ENCODE results near the gene GCN1. TPM values are rescaled to one million over a fixed set of nuclear protein-coding genes. Genes with fewer than 3 reads are reported as not detected.

The GCN1 gene
- total and polyA plus RNA-seq, 8 donors: 51.8 to 89.4 (median 57.9) TPM

GRCh38 chr12:120222288-120222832, 27.8 kb upstream of the GCN1 start:
- no peaks in the 10 kb centered on the region for H3K9me3 ChIP-seq
- TF ChIP-seq, protein P1, sequence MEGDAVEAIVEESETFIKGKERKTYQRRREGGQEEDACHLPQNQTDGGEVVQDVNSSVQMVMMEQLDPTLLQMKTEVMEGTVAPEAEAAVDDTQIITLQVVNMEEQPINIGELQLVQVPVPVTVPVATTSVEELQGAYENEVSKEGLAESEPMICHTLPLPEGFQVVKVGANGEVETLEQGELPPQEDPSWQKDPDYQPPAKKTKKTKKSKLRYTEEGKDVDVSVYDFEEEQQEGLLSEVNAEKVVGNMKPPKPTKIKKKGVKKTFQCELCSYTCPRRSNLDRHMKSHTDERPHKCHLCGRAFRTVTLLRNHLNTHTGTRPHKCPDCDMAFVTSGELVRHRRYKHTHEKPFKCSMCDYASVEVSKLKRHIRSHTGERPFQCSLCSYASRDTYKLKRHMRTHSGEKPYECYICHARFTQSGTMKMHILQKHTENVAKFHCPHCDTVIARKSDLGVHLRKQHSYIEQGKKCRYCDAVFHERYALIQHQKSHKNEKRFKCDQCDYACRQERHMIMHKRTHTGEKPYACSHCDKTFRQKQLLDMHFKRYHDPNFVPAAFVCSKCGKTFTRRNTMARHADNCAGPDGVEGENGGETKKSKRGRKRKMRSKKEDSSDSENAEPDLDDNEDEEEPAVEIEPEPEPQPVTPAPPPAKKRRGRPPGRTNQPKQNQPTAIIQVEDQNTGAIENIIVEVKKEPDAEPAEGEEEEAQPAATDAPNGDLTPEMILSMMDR (IDR thresholded peaks at IDR 0.05): no peak
- H3K27me3 ChIP-seq: no peaks in the 10 kb centered on the region
- ATAC-seq (no peak), DNase-seq (peak in 1 of 4 donors; percentile 53)
- H3K36me3 ChIP-seq: peaks cover 0 to 71% of the 10 kb centered on the region in 2 donors
- intact Hi-C loops (cut with DNase I): no loop called here
- no peak overlapping the region for H3K4me3 ChIP-seq
- peaks cover 16 to 42% of the 10 kb centered on the region in 2 donors for H3K4me1 ChIP-seq
- no peak overlapping the region for H3K27ac ChIP-seq

GRCh38 chr12:120221576-120221900, 27.0 kb upstream of the GCN1 start:
- H3K36me3 ChIP-seq: peaks cover 0 to 79% of the 10 kb centered on the region in 2 donors
- TF ChIP-seq, protein P1 (IDR thresholded peaks at IDR 0.05): no peak
- intact Hi-C loops (cut with DNase I): no loop called here

GRCh38 chr12:120220838-120221575, 26.5 kb upstream of the GCN1 start:
- no peaks in the 10 kb centered on the region for H3K27me3 ChIP-seq
- H3K4me1 ChIP-seq: peaks cover 8 to 31% of the 10 kb centered on the region in 2 donors
- H3K36me3 ChIP-seq: peaks cover 0 to 84% of the 10 kb centered on the region in 2 donors
- H3K4me3 ChIP-seq: no peak overlapping the region
- peak in 1 of 4 donors; percentile 31 for DNase-seq
- no peak for ATAC-seq
- no peak overlapping the region for H3K27ac ChIP-seq
- TF ChIP-seq, protein P1 (IDR thresholded peaks at IDR 0.05): no peak
- H3K9me3 ChIP-seq: no peaks in the 10 kb centered on the region
- intact Hi-C loops (cut with DNase I): no loop called here

More at GRCh38 chr12:120221576-120221900, 27.0 kb upstream of the GCN1 start:
- Histone ChIP-seq H3K9me3 (no peaks in the 10 kb centered on the region), H3K4me1 (peaks cover 14 to 36% of the 10 kb centered on the region in 2 donors), H3K27me3 (no peaks in the 10 kb centered on the region), H3K4me3 (no peak overlapping the region), H3K27ac (no peak overlapping the region)
- DNase-seq (peak in 1 of 4 donors; percentile 44), ATAC-seq (no peak)

DNA sequence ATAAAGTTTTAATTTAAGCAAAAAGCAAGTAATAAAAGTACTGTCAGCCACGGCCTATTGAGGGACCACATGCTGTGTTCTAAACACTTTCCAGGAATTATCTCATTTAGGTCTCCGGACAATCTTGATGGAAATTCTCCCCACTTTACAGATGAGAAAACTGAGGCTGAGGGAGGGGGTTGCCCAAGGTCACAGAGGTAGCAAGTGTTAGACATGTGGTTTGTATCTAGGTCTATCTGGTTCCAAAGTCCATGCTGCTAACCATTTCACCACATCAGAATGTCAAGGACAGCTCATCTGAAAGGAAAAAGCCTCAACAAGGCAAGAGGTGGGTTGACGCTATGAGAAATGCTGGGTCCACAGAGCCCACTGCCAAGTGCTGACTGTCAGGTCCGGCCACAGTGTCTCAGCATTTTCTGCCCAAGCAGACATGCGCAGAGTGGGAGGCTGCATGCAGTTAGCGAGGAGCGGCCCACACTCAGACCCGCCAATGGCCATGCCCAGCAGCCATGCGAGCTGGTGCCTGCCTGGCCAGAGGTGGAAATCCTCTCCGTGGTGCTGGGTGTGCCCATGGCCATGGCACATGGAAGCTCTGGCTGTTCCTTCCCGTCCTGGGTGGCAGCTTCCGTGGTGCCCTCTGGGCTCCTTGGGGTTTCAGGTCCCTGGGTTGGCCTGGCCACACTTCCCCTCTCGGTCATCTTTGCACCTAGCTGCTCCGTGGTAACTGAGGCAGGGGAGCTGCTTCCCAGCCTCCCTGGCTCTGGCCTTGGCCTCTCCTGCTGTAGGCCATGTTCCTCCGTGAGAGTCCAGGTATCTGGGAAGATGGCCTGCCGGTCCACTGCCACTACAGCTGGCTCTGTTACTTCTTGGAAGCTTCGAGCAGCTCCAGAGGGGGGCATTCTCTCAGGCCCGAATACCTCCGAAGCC, 24.4 kb upstream of the GCN1 start:
- no peak overlapping the region for H3K4me3 ChIP-seq
- TF ChIP-seq, protein P1 (IDR thresholded peaks at IDR 0.05): no peak
- no peaks in the 10 kb centered on the region for H3K27me3 ChIP-seq
- intact Hi-C loops (cut with DNase I): no loop called here
- H3K4me1 ChIP-seq: peaks cover 0 to 10% of the 10 kb centered on the region in 2 donors
- no peak for ATAC-seq
- no peak overlapping the region for H3K27ac ChIP-seq
- no peak for DNase-seq
- H3K36me3 ChIP-seq: peaks cover 0 to 100% of the 10 kb centered on the region in 2 donors
- no peaks in the 10 kb centered on the region for H3K9me3 ChIP-seq
